Keratinocyte (primary cell): Measurements from ENCODE around the gene CNTNAP2. TPM values are rescaled to one million over a fixed set of nuclear protein-coding genes. Genes with fewer than 3 reads are reported as not detected.

Experiments used
- DNase-seq: peaks from one replicate; pipeline ENCODE4 v3.0.0-alpha.2; 2011; ENCODE audit warnings: low read depth, missing footprints, low spot score
- FAIRE-seq: peaks from 2 replicates; lab custom pipeline; 2011; peaks lifted over from hg19 to GRCh38; lab: Jason Lieb, UNC
- H2AFZ ChIP-seq: 2 replicates; pipeline ENCODE4 v1.6.0; 2012; ENCODE audit warnings: low read length, control low read depth, inconsistent platforms; ENCODE audit not compliant: control insufficient read depth
- H3K27ac ChIP-seq: 2 replicates; pipeline ENCODE4 v1.5.1; 2011; ENCODE audit warnings: low read length; ENCODE audit not compliant: control insufficient read depth, insufficient read depth
- H3K27me3 ChIP-seq: 3 replicates; pipeline ENCODE4 v1.6.0; 2011; ENCODE audit warnings: low read length; ENCODE audit not compliant: control insufficient read depth, insufficient read depth; ENCODE audit errors: extremely low read depth
- H3K36me3 ChIP-seq, 2 experiments: 2 replicates in 1 of 2; 3 replicates in 1 of 2; pipeline ENCODE4 v1.5.1; 2011; ENCODE audit warnings: low read length in 2 of 2, mild to moderate bottlenecking in 1 of 2; ENCODE audit not compliant: control insufficient read depth in 2 of 2, insufficient read depth in 2 of 2; ENCODE audit errors: extremely low read depth in 1 of 2
- H3K4me1 ChIP-seq: 3 replicates; pipeline ENCODE4 v1.5.1; 2011; ENCODE audit warnings: low read length; ENCODE audit not compliant: control insufficient read depth, insufficient read depth; ENCODE audit errors: extremely low read depth
- H3K4me2 ChIP-seq: 3 replicates; pipeline ENCODE4 v1.6.0; 2011; ENCODE audit warnings: low read depth, low read length; ENCODE audit not compliant: control insufficient read depth, insufficient read depth; ENCODE audit errors: extremely low read depth
- H3K4me3 ChIP-seq, 3 experiments: fragments of 200-600 bp in 1 of 3; sonication (generic) in 1 of 3; 2 replicates in 2 of 3; 3 replicates in 1 of 3; pipeline ENCODE4 v1.5.1; 2011 to 2016; ENCODE audit warnings: low read length in 3 of 3, mild to moderate bottlenecking in 3 of 3, control low read depth in 2 of 3, inconsistent platforms in 1 of 3, low read depth in 1 of 3, mixed read lengths in 1 of 3, mixed run types in 1 of 3, moderate library complexity in 1 of 3; ENCODE audit not compliant: control insufficient read depth in 2 of 3, insufficient read depth in 2 of 3; ENCODE audit errors: extremely low read depth in 1 of 3
- H3K79me2 ChIP-seq: 2 replicates; pipeline ENCODE4 v1.6.0; 2012; ENCODE audit warnings: low read length; ENCODE audit not compliant: control insufficient read depth, insufficient read depth
- H3K9ac ChIP-seq: 3 replicates; pipeline ENCODE4 v1.6.0; 2011; ENCODE audit warnings: low read length; ENCODE audit not compliant: control insufficient read depth, insufficient read depth; ENCODE audit errors: extremely low read depth
- H3K9me1 ChIP-seq: 3 replicates; pipeline ENCODE4 v1.6.0; 2011; ENCODE audit warnings: low read length; ENCODE audit not compliant: control insufficient read depth, insufficient read depth; ENCODE audit errors: extremely low read depth
- H3K9me3 ChIP-seq: 2 replicates; pipeline ENCODE4 v1.5.1; 2012; ENCODE audit warnings: low read depth, low read length; ENCODE audit not compliant: control insufficient read depth
- H4K20me1 ChIP-seq: 3 replicates; pipeline ENCODE4 v1.6.0; 2011; ENCODE audit warnings: low read length; ENCODE audit not compliant: control insufficient read depth, insufficient read depth; ENCODE audit errors: extremely low read depth
- CTCF ChIP-seq, 3 experiments: IDR thresholded peaks in 1 of 3; conservative IDR thresholded peaks in 1 of 3; optimal IDR thresholded peaks in 1 of 3; 2 replicates in 2 of 3; 3 replicates in 1 of 3; pipeline versions ENCODE3 to v1.5.1; 2011; ENCODE audit warnings: low read length in 3 of 3, mild to moderate bottlenecking in 3 of 3, moderate library complexity in 2 of 3, control low read depth in 1 of 3, inconsistent platforms in 1 of 3; ENCODE audit not compliant: insufficient read depth in 2 of 3; ENCODE audit errors: extremely low read depth in 1 of 3
- EZH2 ChIP-seq: IDR thresholded peaks from one replicate; pipeline ENCODE4 v1.6.1; 2012; ENCODE audit warnings: inconsistent platforms, mild to moderate bottlenecking, low read length, moderate library complexity
- dilution Hi-C: fragments of 300-500 bp; cut with MboI; formaldehyde crosslinking; loops from one replicate; pipeline ENCODE4 v1.7.0; 2020; ENCODE audit warnings: low sequenced_read_pairs; ENCODE audit not compliant: extremely low pct_ligation_motif_present
- polyA plus RNA-seq, 5 experiments: library from polyadenylated mRNA; depleted of rRNA in 3 of 5; stranded (reverse) in 3 of 5; stranded (forward) in 1 of 5; unstranded in 1 of 5; fragments of >200 nt; gene quantifications; 1 replicate in 1 of 5; 2 replicates in 3 of 5; 3 replicates in 1 of 5; pipeline versions ENCODE4 v1.2.1 to v1.2.3, GENCODE V29; 2011 to 2012; ENCODE audit warnings: missing spikeins in 2 of 5, low read depth in 1 of 5, low replicate concordance in 1 of 5

The CNTNAP2 gene
- polyA plus RNA-seq, 1 donor (not counting 4 experiments of a cell fraction or from before 2014, with no cell fraction given): 1.4 TPM

- no peak for FAIRE-seq
- Histone ChIP-seq H3K9ac (no peak overlapping the region), H3K27ac (no peak overlapping the region), H3K9me3 (no peaks in the 10 kb centered on the region), H3K4me1 (no peaks in the 10 kb centered on the region), H3K4me3 (no peak overlapping the region), H3K36me3 (no peaks in the 10 kb centered on the region), H3K27me3 (no peaks in the 10 kb centered on the region), H3K9me1 (no peaks in the 10 kb centered on the region), H3K4me2 (no peak overlapping the region), H2AFZ (no peak overlapping the region), H4K20me1 (no peaks in the 10 kb centered on the region), H3K79me2 (no peaks in the 10 kb centered on the region)
- no peak for TF ChIP-seq EZH2
- no peak for TF ChIP-seq CTCF (optimal IDR thresholded peaks at IDR 0.05 in 1 of 3, IDR thresholded peaks at IDR 0.05 in 1 of 3, conservative IDR thresholded peaks at IDR 0.05 in 1 of 3; ENCODE audit: extremely low read depth in 1 of 3, insufficient read depth in 2 of 3, low read length in 3 of 3)
- dilution Hi-C loops: no loop called here
- DNase-seq: no peak
Measured at GRCh38 chr7:147852833-147853232, 1736.2 kb downstream of the CNTNAP2 start.

DNA sequence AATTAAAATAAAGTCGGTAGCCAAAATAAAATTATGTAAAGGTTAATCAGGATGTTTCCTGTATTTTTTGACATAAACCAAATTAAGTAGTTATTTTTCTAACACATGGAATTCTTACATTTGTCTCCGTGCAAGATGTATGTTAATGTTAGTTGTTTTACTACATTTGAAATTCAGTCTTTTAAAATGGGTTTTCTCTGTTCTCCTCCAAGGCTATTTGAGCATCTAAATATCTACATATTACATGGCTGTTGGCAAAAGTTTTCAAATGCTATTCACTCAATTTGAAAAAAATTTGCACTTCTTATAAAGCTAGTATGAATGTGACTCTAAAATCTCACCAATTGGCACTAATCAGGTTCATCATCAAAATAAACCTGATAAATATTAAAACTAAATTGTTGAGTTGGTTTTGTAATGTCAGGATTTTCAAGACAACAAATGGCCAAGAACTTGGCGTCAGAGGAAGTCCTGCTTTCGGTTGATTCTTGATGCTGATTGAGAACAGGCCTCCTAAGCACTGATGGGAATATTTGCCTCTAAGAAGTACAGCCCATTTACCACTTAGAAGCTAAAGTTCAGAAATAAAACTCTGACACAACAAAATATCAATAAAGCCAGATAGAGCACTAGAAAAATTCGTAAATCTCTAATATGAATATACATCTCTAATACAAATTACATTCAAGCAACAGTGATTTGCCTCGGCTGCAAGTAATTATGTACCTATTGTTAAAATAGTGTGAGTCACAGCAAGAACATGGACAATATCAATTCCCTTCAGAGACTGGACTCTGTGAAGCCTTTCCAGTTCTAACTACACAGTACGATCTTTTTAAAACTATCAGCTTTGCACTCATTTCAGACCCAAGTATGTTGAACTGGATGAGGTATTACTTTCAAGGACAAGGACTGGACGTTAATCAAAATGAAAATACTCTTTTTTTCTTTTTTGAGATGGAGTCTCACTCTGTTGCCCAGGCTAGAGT is 1740.8 kb downstream of the CNTNAP2 start:
- TF ChIP-seq CTCF (optimal IDR thresholded peaks at IDR 0.05 in 1 of 3, IDR thresholded peaks at IDR 0.05 in 1 of 3, conservative IDR thresholded peaks at IDR 0.05 in 1 of 3; ENCODE audit: extremely low read depth in 1 of 3, insufficient read depth in 2 of 3, low read length in 3 of 3) (no peak), EZH2 (no peak)
- H3K9me1 ChIP-seq: no peaks in the 10 kb centered on the region
- dilution Hi-C loops: no loop called here
- no peak overlapping the region for H2AFZ ChIP-seq
- H3K9ac ChIP-seq: no peak overlapping the region
- H3K27me3 ChIP-seq: no peaks in the 10 kb centered on the region
- H3K27ac ChIP-seq: no peak overlapping the region
- H3K4me3 ChIP-seq: no peak overlapping the region
- H3K4me1 ChIP-seq: no peaks in the 10 kb centered on the region
- no peaks in the 10 kb centered on the region for H3K36me3 ChIP-seq
- no peak overlapping the region for H3K4me2 ChIP-seq
- no peaks in the 10 kb centered on the region for H3K79me2 ChIP-seq
- no peaks in the 10 kb centered on the region for H3K9me3 ChIP-seq
- no peak for DNase-seq
- H4K20me1 ChIP-seq: no peaks in the 10 kb centered on the region
- no peak for FAIRE-seq
